ENCODE results near the gene TFAM. TPM values are rescaled to one million over a fixed set of nuclear protein-coding genes. Genes with fewer than 3 reads are reported as not detected.
"Not testable (repeated sequence)": the region's sequence is repeated elsewhere in the genome, so short reads cannot be mapped to it uniquely, and the experiment has no call there.

TFAM gene
- total and polyA plus RNA-seq, 4 donors, result 12.5 to 22.9 (median 18.4) TPM

DNA sequence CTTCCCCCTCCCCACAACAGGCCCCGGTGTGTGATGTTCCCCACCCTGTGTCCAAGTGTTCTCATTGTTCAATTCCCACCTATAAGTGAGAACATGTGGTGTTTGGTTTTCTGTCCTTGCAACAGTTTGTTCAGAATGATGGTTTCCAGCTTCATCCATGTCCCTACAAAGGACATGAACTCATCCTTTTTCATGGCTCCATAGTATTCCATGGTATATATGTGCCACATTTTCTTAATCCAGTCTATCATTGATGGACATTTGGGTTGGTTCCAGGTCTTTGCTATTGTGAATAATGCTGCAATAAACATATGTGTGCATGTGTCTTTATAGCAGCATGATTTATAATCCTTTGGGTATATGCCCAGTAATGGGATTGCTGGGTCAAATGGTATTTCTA is 43.2 kb downstream of the TFAM start:
- H3K9ac ChIP-seq (ENCODE audit: low read depth in 1 of 2, low read length in 2 of 2); H3K36me3 ChIP-seq (ENCODE audit: control insufficient read depth in 4 of 4, insufficient read depth in 3 of 4, low read depth in 1 of 4, low read length in 3 of 4); H3K27ac ChIP-seq (ENCODE audit: low read depth in 1 of 2, low read length in 2 of 2); DNase-seq (ENCODE audit: low spot score); H3K4me1 ChIP-seq (ENCODE audit: control insufficient read depth in 4 of 4, insufficient read depth in 4 of 4, low read length in 3 of 4); H3K4me3 ChIP-seq (ENCODE audit: low read depth in 1 of 3, low read length in 3 of 3); H3K9me3 ChIP-seq (ENCODE audit: control insufficient read depth in 4 of 4, low read length in 3 of 4); H3K27me3 ChIP-seq (ENCODE audit: control insufficient read depth in 4 of 4, insufficient read depth in 4 of 4, low read length in 3 of 4): not testable (repeated sequence)
- WGBS, result 100% methylated on average over 1 of the region's 1 CpG

DNA sequence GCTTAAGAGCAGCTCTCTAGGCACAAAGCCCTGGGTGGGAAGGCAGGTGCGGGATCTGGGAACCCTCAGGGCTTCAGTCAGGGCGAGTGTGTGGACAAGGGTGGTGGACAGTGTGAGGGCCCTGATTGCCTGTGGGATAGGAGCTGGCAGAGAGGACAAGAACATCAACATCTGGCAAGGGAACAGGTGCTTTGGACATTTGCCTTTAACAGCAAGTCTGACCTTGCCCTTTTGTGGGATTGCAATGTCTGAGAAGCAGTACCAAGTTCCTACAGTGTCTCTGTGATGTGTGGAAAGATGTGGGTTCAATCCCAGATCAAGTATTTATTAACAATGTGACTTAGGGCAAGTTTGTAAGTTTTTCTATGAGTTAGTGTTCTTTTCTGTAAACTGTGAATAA is 46.7 kb downstream of the TFAM start:
- no peaks in the 10 kb centered on the region for H3K4me1 ChIP-seq (ENCODE audit: control insufficient read depth in 4 of 4, insufficient read depth in 4 of 4, low read length in 3 of 4)
- H3K27ac ChIP-seq (ENCODE audit: low read depth in 1 of 2, low read length in 2 of 2), result no peak overlapping the region
- H3K4me3 ChIP-seq (ENCODE audit: low read depth in 1 of 3, low read length in 3 of 3), result no peak overlapping the region
- peaks cover 0 to 2% (median 0%) of the 10 kb centered on the region in 4 donors for H3K27me3 ChIP-seq (ENCODE audit: control insufficient read depth in 4 of 4, insufficient read depth in 4 of 4, low read length in 3 of 4)
- H3K36me3 ChIP-seq (ENCODE audit: control insufficient read depth in 4 of 4, insufficient read depth in 3 of 4, low read depth in 1 of 4, low read length in 3 of 4), result peaks cover 0 to 1% (median 0%) of the 10 kb centered on the region in 4 donors
- 89% methylated on average over 2 of the region's 2 CpGs for WGBS
- no peak overlapping the region for H3K9ac ChIP-seq (ENCODE audit: low read depth in 1 of 2, low read length in 2 of 2)
- no peaks in the 10 kb centered on the region for H3K9me3 ChIP-seq (ENCODE audit: control insufficient read depth in 4 of 4, low read length in 3 of 4)
- no peak for DNase-seq (ENCODE audit: low spot score)
- TF ChIP-seq RAD21 (IDR thresholded peaks at IDR 0.05) (no peak), SP1 (IDR thresholded peaks at IDR 0.05) (no peak), TAF1 (conservative IDR thresholded peaks at IDR 0.05) (no peak), HNF4A (conservative IDR thresholded peaks at IDR 0.05) (no peak), NR2F2 (IDR thresholded peaks at IDR 0.05) (no peak), FOXA1 (IDR thresholded peaks at IDR 0.05) (no peak)
- TF ChIP-seq, protein P1, sequence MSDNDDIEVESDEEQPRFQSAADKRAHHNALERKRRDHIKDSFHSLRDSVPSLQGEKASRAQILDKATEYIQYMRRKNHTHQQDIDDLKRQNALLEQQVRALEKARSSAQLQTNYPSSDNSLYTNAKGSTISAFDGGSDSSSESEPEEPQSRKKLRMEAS (IDR thresholded peaks at IDR 0.05), result no peak
- TF ChIP-seq, protein P2, sequence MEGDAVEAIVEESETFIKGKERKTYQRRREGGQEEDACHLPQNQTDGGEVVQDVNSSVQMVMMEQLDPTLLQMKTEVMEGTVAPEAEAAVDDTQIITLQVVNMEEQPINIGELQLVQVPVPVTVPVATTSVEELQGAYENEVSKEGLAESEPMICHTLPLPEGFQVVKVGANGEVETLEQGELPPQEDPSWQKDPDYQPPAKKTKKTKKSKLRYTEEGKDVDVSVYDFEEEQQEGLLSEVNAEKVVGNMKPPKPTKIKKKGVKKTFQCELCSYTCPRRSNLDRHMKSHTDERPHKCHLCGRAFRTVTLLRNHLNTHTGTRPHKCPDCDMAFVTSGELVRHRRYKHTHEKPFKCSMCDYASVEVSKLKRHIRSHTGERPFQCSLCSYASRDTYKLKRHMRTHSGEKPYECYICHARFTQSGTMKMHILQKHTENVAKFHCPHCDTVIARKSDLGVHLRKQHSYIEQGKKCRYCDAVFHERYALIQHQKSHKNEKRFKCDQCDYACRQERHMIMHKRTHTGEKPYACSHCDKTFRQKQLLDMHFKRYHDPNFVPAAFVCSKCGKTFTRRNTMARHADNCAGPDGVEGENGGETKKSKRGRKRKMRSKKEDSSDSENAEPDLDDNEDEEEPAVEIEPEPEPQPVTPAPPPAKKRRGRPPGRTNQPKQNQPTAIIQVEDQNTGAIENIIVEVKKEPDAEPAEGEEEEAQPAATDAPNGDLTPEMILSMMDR (IDR thresholded peaks at IDR 0.05; ENCODE audit: low read depth, low read length, missing input control), result no peak

DNA sequence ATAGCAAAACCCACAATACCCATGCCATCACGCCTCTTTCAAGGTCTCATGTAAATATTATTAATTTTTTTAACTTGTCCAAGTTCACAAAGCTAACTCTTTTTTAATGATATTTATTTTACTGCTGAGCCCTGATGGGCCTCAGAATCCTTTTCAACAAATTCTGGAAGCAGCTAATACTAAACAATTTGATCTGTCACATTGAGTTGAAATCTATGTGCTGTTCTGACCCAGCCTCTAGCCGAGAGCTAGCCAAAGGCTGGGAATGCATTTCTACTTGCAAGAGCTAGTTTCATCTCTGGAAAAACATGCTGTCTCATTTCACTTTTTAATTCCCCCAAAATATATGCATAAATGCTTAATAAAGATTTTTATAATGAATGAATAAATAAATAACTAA is 47.9 kb downstream of the TFAM start:
- WGBS, result 92% methylated on average over 2 of the region's 2 CpGs
- no peak for DNase-seq (ENCODE audit: low spot score)
- TF ChIP-seq FOXA2 (IDR thresholded peaks at IDR 0.05) (no peak), HNF4G (IDR thresholded peaks at IDR 0.05) (no peak), NR2F2 (IDR thresholded peaks at IDR 0.05) (no peak), JUND (IDR thresholded peaks at IDR 0.05) (no peak)
- TF ChIP-seq, protein P3, sequence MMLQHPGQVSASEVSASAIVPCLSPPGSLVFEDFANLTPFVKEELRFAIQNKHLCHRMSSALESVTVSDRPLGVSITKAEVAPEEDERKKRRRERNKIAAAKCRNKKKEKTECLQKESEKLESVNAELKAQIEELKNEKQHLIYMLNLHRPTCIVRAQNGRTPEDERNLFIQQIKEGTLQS (IDR thresholded peaks at IDR 0.05), result no peak

DNA sequence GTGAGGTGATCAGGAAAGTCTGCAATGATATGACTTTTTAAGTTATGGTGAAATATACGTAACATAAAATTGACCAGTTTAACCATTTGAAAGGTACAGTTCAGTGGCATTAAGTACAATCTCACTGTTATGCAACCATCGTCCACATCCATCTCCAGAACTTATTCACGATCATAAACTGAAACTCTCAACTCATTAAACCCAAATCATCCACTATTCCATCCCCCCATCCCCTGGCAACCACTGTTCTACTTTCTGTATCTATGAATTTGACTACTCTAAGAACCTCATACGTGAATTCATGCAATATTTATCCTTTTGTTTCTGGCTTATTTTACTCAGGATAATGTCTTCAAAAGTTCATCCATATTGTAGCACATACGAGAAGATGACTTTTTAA is 48.4 kb downstream of the TFAM start:
- DNase-seq (ENCODE audit: low spot score), result no peak
- Histone ChIP-seq H3K4me1 (ENCODE audit: control insufficient read depth in 4 of 4, insufficient read depth in 4 of 4, low read length in 3 of 4) (no peaks in the 10 kb centered on the region), H3K27me3 (ENCODE audit: control insufficient read depth in 4 of 4, insufficient read depth in 4 of 4, low read length in 3 of 4) (peaks cover 0 to 2% (median 0%) of the 10 kb centered on the region in 4 donors), H3K4me3 (ENCODE audit: low read depth in 1 of 3, low read length in 3 of 3) (no peak overlapping the region), H3K9me3 (ENCODE audit: control insufficient read depth in 4 of 4, low read length in 3 of 4) (no peaks in the 10 kb centered on the region), H3K27ac (ENCODE audit: low read depth in 1 of 2, low read length in 2 of 2) (no peak overlapping the region), H3K36me3 (ENCODE audit: control insufficient read depth in 4 of 4, insufficient read depth in 3 of 4, low read depth in 1 of 4, low read length in 3 of 4) (peaks cover 0 to 1% (median 0%) of the 10 kb centered on the region in 4 donors), H3K9ac (ENCODE audit: low read depth in 1 of 2, low read length in 2 of 2) (no peak overlapping the region)
- 88% methylated on average over 5 of the region's 5 CpGs for WGBS
- TF ChIP-seq, protein P4, sequence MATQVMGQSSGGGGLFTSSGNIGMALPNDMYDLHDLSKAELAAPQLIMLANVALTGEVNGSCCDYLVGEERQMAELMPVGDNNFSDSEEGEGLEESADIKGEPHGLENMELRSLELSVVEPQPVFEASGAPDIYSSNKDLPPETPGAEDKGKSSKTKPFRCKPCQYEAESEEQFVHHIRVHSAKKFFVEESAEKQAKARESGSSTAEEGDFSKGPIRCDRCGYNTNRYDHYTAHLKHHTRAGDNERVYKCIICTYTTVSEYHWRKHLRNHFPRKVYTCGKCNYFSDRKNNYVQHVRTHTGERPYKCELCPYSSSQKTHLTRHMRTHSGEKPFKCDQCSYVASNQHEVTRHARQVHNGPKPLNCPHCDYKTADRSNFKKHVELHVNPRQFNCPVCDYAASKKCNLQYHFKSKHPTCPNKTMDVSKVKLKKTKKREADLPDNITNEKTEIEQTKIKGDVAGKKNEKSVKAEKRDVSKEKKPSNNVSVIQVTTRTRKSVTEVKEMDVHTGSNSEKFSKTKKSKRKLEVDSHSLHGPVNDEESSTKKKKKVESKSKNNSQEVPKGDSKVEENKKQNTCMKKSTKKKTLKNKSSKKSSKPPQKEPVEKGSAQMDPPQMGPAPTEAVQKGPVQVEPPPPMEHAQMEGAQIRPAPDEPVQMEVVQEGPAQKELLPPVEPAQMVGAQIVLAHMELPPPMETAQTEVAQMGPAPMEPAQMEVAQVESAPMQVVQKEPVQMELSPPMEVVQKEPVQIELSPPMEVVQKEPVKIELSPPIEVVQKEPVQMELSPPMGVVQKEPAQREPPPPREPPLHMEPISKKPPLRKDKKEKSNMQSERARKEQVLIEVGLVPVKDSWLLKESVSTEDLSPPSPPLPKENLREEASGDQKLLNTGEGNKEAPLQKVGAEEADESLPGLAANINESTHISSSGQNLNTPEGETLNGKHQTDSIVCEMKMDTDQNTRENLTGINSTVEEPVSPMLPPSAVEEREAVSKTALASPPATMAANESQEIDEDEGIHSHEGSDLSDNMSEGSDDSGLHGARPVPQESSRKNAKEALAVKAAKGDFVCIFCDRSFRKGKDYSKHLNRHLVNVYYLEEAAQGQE (IDR thresholded peaks at IDR 0.05), result no peak
- no peak for TF ChIP-seq FOXA1 (IDR thresholded peaks at IDR 0.05)
- TF ChIP-seq, protein P5, sequence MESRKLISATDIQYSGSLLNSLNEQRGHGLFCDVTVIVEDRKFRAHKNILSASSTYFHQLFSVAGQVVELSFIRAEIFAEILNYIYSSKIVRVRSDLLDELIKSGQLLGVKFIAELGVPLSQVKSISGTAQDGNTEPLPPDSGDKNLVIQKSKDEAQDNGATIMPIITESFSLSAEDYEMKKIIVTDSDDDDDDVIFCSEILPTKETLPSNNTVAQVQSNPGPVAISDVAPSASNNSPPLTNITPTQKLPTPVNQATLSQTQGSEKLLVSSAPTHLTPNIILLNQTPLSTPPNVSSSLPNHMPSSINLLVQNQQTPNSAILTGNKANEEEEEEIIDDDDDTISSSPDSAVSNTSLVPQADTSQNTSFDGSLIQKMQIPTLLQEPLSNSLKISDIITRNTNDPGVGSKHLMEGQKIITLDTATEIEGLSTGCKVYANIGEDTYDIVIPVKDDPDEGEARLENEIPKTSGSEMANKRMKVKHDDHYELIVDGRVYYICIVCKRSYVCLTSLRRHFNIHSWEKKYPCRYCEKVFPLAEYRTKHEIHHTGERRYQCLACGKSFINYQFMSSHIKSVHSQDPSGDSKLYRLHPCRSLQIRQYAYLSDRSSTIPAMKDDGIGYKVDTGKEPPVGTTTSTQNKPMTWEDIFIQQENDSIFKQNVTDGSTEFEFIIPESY (IDR thresholded peaks at IDR 0.05), result no peak
- no peak for TF ChIP-seq EGR1 (IDR thresholded peaks at IDR 0.05; ENCODE audit: low read depth in 2 of 2)
- TF ChIP-seq, protein P1 (IDR thresholded peaks at IDR 0.05), result no peak
- no peak for TF ChIP-seq RXRA (IDR thresholded peaks at IDR 0.05)
- TF ChIP-seq FOXA2 (IDR thresholded peaks at IDR 0.05), result no peak
- TF ChIP-seq, protein P3 (IDR thresholded peaks at IDR 0.05), result no peak
- TF ChIP-seq HNF4G (IDR thresholded peaks at IDR 0.05), result no peak
- TF ChIP-seq JUND (IDR thresholded peaks at IDR 0.05), result no peak

More for the DNA sequence above, 47.9 kb downstream of the TFAM start:
- Histone ChIP-seq H3K36me3 (ENCODE audit: control insufficient read depth in 4 of 4, insufficient read depth in 3 of 4, low read depth in 1 of 4, low read length in 3 of 4) (peaks cover 0 to 1% (median 0%) of the 10 kb centered on the region in 4 donors), H3K27ac (ENCODE audit: low read depth in 1 of 2, low read length in 2 of 2) (no peak overlapping the region), H3K9me3 (ENCODE audit: control insufficient read depth in 4 of 4, low read length in 3 of 4) (no peaks in the 10 kb centered on the region), H3K4me3 (ENCODE audit: low read depth in 1 of 3, low read length in 3 of 3) (no peak overlapping the region), H3K27me3 (ENCODE audit: control insufficient read depth in 4 of 4, insufficient read depth in 4 of 4, low read length in 3 of 4) (peaks cover 0 to 2% (median 0%) of the 10 kb centered on the region in 4 donors), H3K9ac (ENCODE audit: low read depth in 1 of 2, low read length in 2 of 2) (no peak overlapping the region), H3K4me1 (ENCODE audit: control insufficient read depth in 4 of 4, insufficient read depth in 4 of 4, low read length in 3 of 4) (no peaks in the 10 kb centered on the region)

Data from liver (tissue), 9 donors.